Ovary (tissue), 9 donors: ENCODE results near the gene B9D1. TPM values are rescaled to one million over a fixed set of nuclear protein-coding genes. Genes with fewer than 3 reads are reported as not detected.

ENCODE experiments used
- DNase-seq, 5 donors: peaks; one replicate each; pipeline ENCODE4 v3.0.0-alpha.2; 2019 to 2020
- H3K27ac ChIP-seq, 2 donors: fragments of 200-600 bp; one replicate each; pipeline versions ENCODE4 v1.5.1 to v1.8.0; 2019 to 2022
- H3K27me3 ChIP-seq: fragments of 200-600 bp; one replicate; pipeline ENCODE4 v1.8.0; 2022
- H3K36me3 ChIP-seq: fragments of 200-600 bp; sonication (generic); one replicate; pipeline ENCODE4 v1.5.1; 2019
- H3K4me1 ChIP-seq: one replicate; pipeline ENCODE4 v1.8.1; 2013; ENCODE audit warnings: mild to moderate bottlenecking, moderate library complexity; ENCODE audit not compliant: insufficient read depth
- H3K4me3 ChIP-seq: fragments of 200-600 bp; sonication (generic); one replicate; pipeline ENCODE4 v1.5.1; 2017
- H3K9me3 ChIP-seq, 2 donors: fragments of 200-600 bp in 1 of 2; sonication (generic) in 1 of 2; one replicate each; pipeline versions ENCODE4 v1.5.1 to v1.8.1; 2013 to 2019; ENCODE audit warnings: mild to moderate bottlenecking in 1 of 2, moderate library complexity in 1 of 2
- CTCF ChIP-seq, 3 donors: fragments of 450-650 bp in 2 of 3; fragments of 200-600 bp in 1 of 3; IDR thresholded peaks; one replicate each; pipeline versions ENCODE4 v1.5.1 to v1.8.0; 2016 to 2022; ENCODE audit warnings: antibody characterized with exemption in 3 of 3, mild to moderate bottlenecking in 1 of 3
- EP300 ChIP-seq: sonication (generic); formaldehyde crosslinking; IDR thresholded peaks from one replicate; pipeline ENCODE4 v1.6.1; 2017; ENCODE audit warnings: antibody characterized with exemption
- POLR2A ChIP-seq: fragments of 450-650 bp; IDR thresholded peaks from one replicate; pipeline ENCODE4 v1.6.1; 2017; ENCODE audit warnings: antibody characterized with exemption, mild to moderate bottlenecking, moderate library complexity
- WGBS, 3 donors: extraction: QIAGEN DNeasy Blood & Tissue Kit in 1 of 3; methylation state at CpG; one replicate each; pipeline versions ENCODE4 v1.1.5 to v1.1.7; 2013 to 2017; 5-methylcytosine and 5-hydroxymethylcytosine counted together
- intact Hi-C, 4 donors: fragments of 100-400 bp; cut with DNase I; formaldehyde crosslinking; loops; one replicate each; pipeline versions ENCODE4 v1.11.0 to v1.15.1; 2022 to 2023
- polyA plus RNA-seq, 2 donors: library from polyadenylated mRNA; stranded (reverse); fragments of 200-250 nt in 1 of 2; fragments of 350-450 nt in 1 of 2; fragmentation: Illumina TruSeq in 1 of 2; extraction: RNeasy Lipid Tissue Mini Kit (QIAGEN cat#74804) in 1 of 2; gene quantifications; one replicate each; pipeline ENCODE4 v1.2.3, GENCODE V29; 2013 to 2014
- total RNA-seq, 7 donors: library from RNA; depleted of rRNA in 2 of 7; stranded (reverse); fragments of >200 nt in 2 of 7; fragmentation: NEBNext Ultra II Directional in 3 of 7; extraction: Animal tissue kit (Norgen Biotek cat#: 25700) in 3 of 7; gene quantifications; one replicate each; pipeline versions ENCODE4 v1.1.0 to v1.2.4, GENCODE V29; 2016 to 2023
- donor health status: DM: no; HTN: no; CAD: no; lungs with moderate emphysema.
- donor health status: DM: no; HTN: no; CAD: no.
- donor health status: Bipolar disorder and iron deficiency.
- donor health status: DM: yes; HTN: yes; CAD: no.
- donor health status: DM: no; HTN: no; CAD: no.
- donor health status: DM: yes; HTN: yes; CAD: no.

B9D1 gene
- total and polyA plus RNA-seq, 9 donors: 11.9 to 60.5 (median 22.2) TPM

- H3K4me3 ChIP-seq: peak within 1 kb of the TSS; percentile 19
- DNase-seq: peak; percentile 81 to 91 (median 87)
- intact Hi-C loops: loop anchor here in 1 of 4 donors (5.0 kb wide), 1 partner anchor 120 kb away; no protein-coding TSS in a partner anchor
- no peaks in the 10 kb centered on the region for H3K9me3 ChIP-seq
- peak within 1 kb of the TSS; percentile 89 to 93 for H3K27ac ChIP-seq
- 3 to 7% (median 4%) methylated on average over 22 of the region's 22 CpGs for WGBS, 3 donors
- TF ChIP-seq EP300 (no peak), POLR2A (peak; percentile 20)
- peaks cover 45% of the 10 kb centered on the region for H3K4me1 ChIP-seq
- H3K36me3 ChIP-seq: no peaks in the 10 kb centered on the region
- H3K27me3 ChIP-seq: no peaks in the 10 kb centered on the region
Observed at GRCh38 chr17:19386974-19387920, 24.7 kb upstream of the B9D1 start, which contains the start of gene MFAP4. MFAP4 (minus strand) TSS chr17:19387190; CDS start chr17:19387155, 35 bp downstream.

GRCh38 chr17:19386051-19386929 lies 23.8 kb upstream of the B9D1 start:
- no peaks in the 10 kb centered on the region for H3K36me3 ChIP-seq
- peaks cover 45% of the 10 kb centered on the region for H3K4me1 ChIP-seq
- intact Hi-C loops: loop anchor here in 1 of 4 donors (5.0 kb wide), 1 partner anchor 121 kb away; no protein-coding TSS in a partner anchor
- no peaks in the 10 kb centered on the region for H3K9me3 ChIP-seq
- TF ChIP-seq CTCF (IDR thresholded peaks at IDR 0.05) (no peak), EP300 (peak; percentile 25), POLR2A (no peak)
- H3K4me3 ChIP-seq: peak overlapping the region; percentile 19
- DNase-seq: peak; percentile 67 to 85 (median 78)
- peak overlapping the region; percentile 89 to 93 for H3K27ac ChIP-seq
- no peaks in the 10 kb centered on the region for H3K27me3 ChIP-seq
- WGBS, 3 donors: 26 to 29% (median 28%) methylated on average over 20 of the region's 20 CpGs

- TF ChIP-seq CTCF (IDR thresholded peaks at IDR 0.05) (no peak), POLR2A (no peak), EP300 (no peak)
- Histone ChIP-seq H3K27me3 (no peaks in the 10 kb centered on the region), H3K36me3 (no peaks in the 10 kb centered on the region), H3K4me1 (peaks cover 45% of the 10 kb centered on the region), H3K27ac (peak overlapping the region; percentile 89 to 93), H3K9me3 (no peaks in the 10 kb centered on the region), H3K4me3 (no peak overlapping the region)
- intact Hi-C loops: loop anchor here in 1 of 4 donors (5.0 kb wide), 1 partner anchor 122 kb away; no protein-coding TSS in a partner anchor
- 54 to 56% (median 55%) methylated on average over 9 of the region's 9 CpGs for WGBS, 3 donors
- peak in 2 of 5 donors; percentile 63 to 64 for DNase-seq
Observed at GRCh38 chr17:19385521-19385983, 23.0 kb upstream of the B9D1 start.

GRCh38 chr17:19384723-19385391 lies 22.3 kb upstream of the B9D1 start:
- H3K27ac ChIP-seq: peak overlapping the region; percentile 89 to 93
- DNase-seq: peak; percentile 94 to 97 (median 97)
- H3K4me3 ChIP-seq: no peak overlapping the region
- intact Hi-C loops: loop anchor here in 1 of 4 donors (5.0 kb wide), 1 partner anchor 122 kb away; no protein-coding TSS in a partner anchor
- H3K27me3 ChIP-seq: no peaks in the 10 kb centered on the region
- H3K36me3 ChIP-seq: no peaks in the 10 kb centered on the region
- peaks cover 40% of the 10 kb centered on the region for H3K4me1 ChIP-seq
- WGBS, 3 donors: 11 to 14% (median 11%) methylated on average over 16 of the region's 16 CpGs
- TF ChIP-seq POLR2A (no peak), CTCF (IDR thresholded peaks at IDR 0.05) (no peak), EP300 (no peak)
- no peaks in the 10 kb centered on the region for H3K9me3 ChIP-seq
